Uterus (tissue), 4 donors: Measurements from ENCODE around the gene CNTD1. TPM values are rescaled to one million over a fixed set of nuclear protein-coding genes. Genes with fewer than 3 reads are reported as not detected.

Source experiments
- DNase-seq, 2 donors: peaks; one replicate each; pipeline ENCODE4 v3.0.0-alpha.2; 2019 to 2020
- H3K27ac ChIP-seq, 2 donors: fragments of 200-600 bp; sonication (generic); 1 replicate in 1 of 2; 2 replicates in 1 of 2; pipeline ENCODE4 v1.5.1; 2016 to 2018
- H3K27me3 ChIP-seq, 2 donors: fragments of 200-600 bp; sonication (generic); one replicate each; pipeline ENCODE4 v1.5.1; 2018 to 2019; ENCODE audit warnings: control low read depth in 1 of 2
- H3K36me3 ChIP-seq, 2 donors: fragments of 200-600 bp; sonication (generic); one replicate each; pipeline ENCODE4 v1.5.1; 2019; ENCODE audit warnings: control low read depth in 1 of 2
- H3K4me1 ChIP-seq, 2 donors: fragments of 200-600 bp; sonication (generic); one replicate each; pipeline ENCODE4 v1.5.1; 2018 to 2019; ENCODE audit warnings: control low read depth in 1 of 2
- H3K4me3 ChIP-seq, 2 donors: fragments of 200-600 bp; sonication (generic); 1 replicate in 1 of 2; 2 replicates in 1 of 2; pipeline ENCODE4 v1.5.1; 2018 to 2019; ENCODE audit warnings: mild to moderate bottlenecking in 1 of 2
- H3K9me3 ChIP-seq, 2 donors: fragments of 200-600 bp; sonication (generic); one replicate each; pipeline ENCODE4 v1.5.1; 2019; ENCODE audit warnings: control low read depth in 1 of 2
- CTCF ChIP-seq, 4 experiments: fragments of 200-600 bp in 2 of 4; fragments of 450-650 bp in 2 of 4; sonication (generic) in 2 of 4; IDR thresholded peaks; one replicate each; pipeline ENCODE4 v1.5.1; 2016 to 2019; ENCODE audit warnings: antibody characterized with exemption in 4 of 4, mild to moderate bottlenecking in 2 of 4, moderate library complexity in 1 of 4
- POLR2A ChIP-seq, 2 donors: fragments of 450-650 bp; IDR thresholded peaks; one replicate each; pipeline ENCODE4 v1.6.1; 2016; ENCODE audit warnings: antibody characterized with exemption in 2 of 2, mild to moderate bottlenecking in 1 of 2, moderate library complexity in 1 of 2
- intact Hi-C: fragments of 100-400 bp; cut with DNase I; formaldehyde crosslinking; loops from one replicate; pipeline ENCODE4 v1.15.1; 2023; ENCODE audit warnings: low total_unique reads
- total RNA-seq, 4 donors: library from RNA; depleted of rRNA in 3 of 4; stranded (reverse); fragments of >200 nt in 3 of 4; gene quantifications; one replicate each; pipeline versions ENCODE4 v1.1.0 to v1.2.4, GENCODE V29; 2014 to 2023
- donor health status: DM: yes; HTN: yes; CAD: no.

CNTD1 gene
- total RNA-seq, 4 donors from 2014 or later = 0.69 to 1.2 TPM; not detected in 2

GRCh38 chr17:42845556-42845917, 46.9 kb downstream of the CNTD1 start:
- H3K27me3 ChIP-seq = no peaks in the 10 kb centered on the region
- H3K9me3 ChIP-seq = no peaks in the 10 kb centered on the region
- H3K4me1 ChIP-seq = no peaks in the 10 kb centered on the region
- TF ChIP-seq POLR2A (IDR thresholded peaks at IDR 0.05) (no peak), CTCF (IDR thresholded peaks at IDR 0.05) (no peak)
- DNase-seq = no peak
- no peak overlapping the region for H3K4me3 ChIP-seq
- intact Hi-C loops = no loop called here
- H3K27ac ChIP-seq = no peak overlapping the region
- H3K36me3 ChIP-seq = no peaks in the 10 kb centered on the region

- Histone ChIP-seq H3K4me1 (no peaks in the 10 kb centered on the region), H3K27ac (no peak overlapping the region), H3K27me3 (no peaks in the 10 kb centered on the region), H3K4me3 (no peak overlapping the region), H3K9me3 (no peaks in the 10 kb centered on the region), H3K36me3 (no peaks in the 10 kb centered on the region)
- intact Hi-C loops = no loop called here
- DNase-seq = no peak
- no peak for TF ChIP-seq CTCF (IDR thresholded peaks at IDR 0.05)
- TF ChIP-seq POLR2A (IDR thresholded peaks at IDR 0.05) = no peak
These were observed 47.4 kb downstream of the CNTD1 start for GRCh38 chr17:42845918-42846593.

GRCh38 chr17:42846594-42847280, 48.1 kb downstream of the CNTD1 start:
- no peaks in the 10 kb centered on the region for H3K36me3 ChIP-seq
- DNase-seq = no peak
- H3K4me1 ChIP-seq = no peaks in the 10 kb centered on the region
- TF ChIP-seq CTCF (IDR thresholded peaks at IDR 0.05) (no peak), POLR2A (IDR thresholded peaks at IDR 0.05) (no peak)
- H3K9me3 ChIP-seq = no peaks in the 10 kb centered on the region
- intact Hi-C loops = no loop called here
- H3K27ac ChIP-seq = no peak overlapping the region
- H3K27me3 ChIP-seq = no peaks in the 10 kb centered on the region
- no peak overlapping the region for H3K4me3 ChIP-seq

- DNase-seq = no peak
- no peak overlapping the region for H3K27ac ChIP-seq
- no peaks in the 10 kb centered on the region for H3K9me3 ChIP-seq
- H3K4me1 ChIP-seq = no peaks in the 10 kb centered on the region
- no peaks in the 10 kb centered on the region for H3K36me3 ChIP-seq
- intact Hi-C loops = no loop called here
- H3K4me3 ChIP-seq = no peak overlapping the region
- no peak for TF ChIP-seq CTCF (IDR thresholded peaks at IDR 0.05)
- no peak for TF ChIP-seq POLR2A (IDR thresholded peaks at IDR 0.05)
- H3K27me3 ChIP-seq = no peaks in the 10 kb centered on the region
These were observed 49.4 kb downstream of the CNTD1 start for GRCh38 chr17:42848093-42848492.

GRCh38 chr17:42849031-42849430, 50.4 kb downstream of the CNTD1 start:
- Histone ChIP-seq H3K36me3 (no peaks in the 10 kb centered on the region), H3K4me3 (no peak overlapping the region), H3K4me1 (no peaks in the 10 kb centered on the region), H3K27me3 (no peaks in the 10 kb centered on the region), H3K9me3 (no peaks in the 10 kb centered on the region), H3K27ac (no peak overlapping the region)
- intact Hi-C loops = no loop called here
- TF ChIP-seq CTCF (IDR thresholded peaks at IDR 0.05) (no peak), POLR2A (IDR thresholded peaks at IDR 0.05) (no peak)
- DNase-seq = no peak
